ENCODE results near the gene NXPH1.

DNA sequence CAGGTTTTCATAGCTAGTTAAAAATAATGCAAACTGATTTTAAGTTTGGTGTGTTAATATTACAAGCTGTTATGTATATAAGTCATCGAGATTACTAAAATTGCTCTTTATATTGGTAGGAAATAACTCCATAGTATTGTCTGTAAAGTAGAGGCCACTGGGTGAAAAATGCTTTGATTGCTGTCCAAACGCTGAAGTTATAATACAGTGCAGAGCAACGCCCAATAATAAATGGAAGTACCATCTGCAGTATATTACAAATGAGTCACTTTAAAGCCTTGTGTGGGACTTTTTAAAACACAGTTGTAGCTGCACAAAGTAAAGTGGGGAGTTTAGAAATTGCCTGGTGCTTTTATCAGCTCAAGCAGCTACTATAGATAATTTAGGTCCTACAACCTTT, 196.1 kb downstream of the NXPH1 start:
- no peak for TF ChIP-seq POLR2A (IDR thresholded peaks at IDR 0.05)
- TF ChIP-seq, protein P1, sequence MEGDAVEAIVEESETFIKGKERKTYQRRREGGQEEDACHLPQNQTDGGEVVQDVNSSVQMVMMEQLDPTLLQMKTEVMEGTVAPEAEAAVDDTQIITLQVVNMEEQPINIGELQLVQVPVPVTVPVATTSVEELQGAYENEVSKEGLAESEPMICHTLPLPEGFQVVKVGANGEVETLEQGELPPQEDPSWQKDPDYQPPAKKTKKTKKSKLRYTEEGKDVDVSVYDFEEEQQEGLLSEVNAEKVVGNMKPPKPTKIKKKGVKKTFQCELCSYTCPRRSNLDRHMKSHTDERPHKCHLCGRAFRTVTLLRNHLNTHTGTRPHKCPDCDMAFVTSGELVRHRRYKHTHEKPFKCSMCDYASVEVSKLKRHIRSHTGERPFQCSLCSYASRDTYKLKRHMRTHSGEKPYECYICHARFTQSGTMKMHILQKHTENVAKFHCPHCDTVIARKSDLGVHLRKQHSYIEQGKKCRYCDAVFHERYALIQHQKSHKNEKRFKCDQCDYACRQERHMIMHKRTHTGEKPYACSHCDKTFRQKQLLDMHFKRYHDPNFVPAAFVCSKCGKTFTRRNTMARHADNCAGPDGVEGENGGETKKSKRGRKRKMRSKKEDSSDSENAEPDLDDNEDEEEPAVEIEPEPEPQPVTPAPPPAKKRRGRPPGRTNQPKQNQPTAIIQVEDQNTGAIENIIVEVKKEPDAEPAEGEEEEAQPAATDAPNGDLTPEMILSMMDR (IDR thresholded peaks at IDR 0.05): no peak

Measured in testis (tissue), 2 donors.